Neural progenitor cell (in vitro differentiated cells): ENCODE results near the gene TSPAN17.

Experiments
- CTCF ChIP-seq: fragments of 200-600 bp; sonication (generic); IDR thresholded peaks from 2 replicates; pipeline ENCODE4 v1.5.1; 2017; ENCODE audit warnings: antibody characterized with exemption, mild to moderate bottlenecking
- EZH2 ChIP-seq: fragments of 200-600 bp; sonication (generic); IDR thresholded peaks from 2 replicates; pipeline ENCODE4 v1.6.1; 2017; ENCODE audit warnings: antibody characterized with exemption, mild to moderate bottlenecking, moderate library complexity
- EZH2phosphoT487 ChIP-seq: fragments of 200-600 bp; sonication (generic); IDR thresholded peaks from 2 replicates; pipeline ENCODE4 v1.6.1; 2017; ENCODE audit warnings: antibody characterized with exemption

GRCh38 chr5:176612008-176612407 is 35.3 kb upstream of the TSPAN17 start:
- no peak for TF ChIP-seq CTCF
- no peak for TF ChIP-seq EZH2
- no peak for TF ChIP-seq EZH2phosphoT487
